Liver (tissue), 9 donors: ENCODE results near the gene AQR. TPM values are rescaled to one million over a fixed set of nuclear protein-coding genes. Genes with fewer than 3 reads are reported as not detected.

ENCODE experiments used
- DNase-seq: peaks from one replicate; pipeline ENCODE4 v3.0.0-alpha.2; 2017; ENCODE audit warnings: low spot score
- H3K27ac ChIP-seq, 2 donors: one replicate each; pipeline ENCODE4 v1.7.0; 2013; ENCODE audit warnings: inconsistent platforms in 2 of 2, low read length in 2 of 2, control low read depth in 1 of 2, low read depth in 1 of 2, mild to moderate bottlenecking in 1 of 2
- H3K27me3 ChIP-seq, 4 donors: one replicate each; pipeline versions ENCODE4 v1.6.1 to v1.7.0; 2013; ENCODE audit warnings: low read length in 3 of 4, inconsistent platforms in 1 of 4, mild to moderate bottlenecking in 1 of 4, moderate library complexity in 1 of 4; ENCODE audit not compliant: control insufficient read depth in 4 of 4, insufficient read depth in 4 of 4
- H3K36me3 ChIP-seq, 4 donors: one replicate each; pipeline versions ENCODE4 v1.6.1 to v1.7.0; 2013; ENCODE audit warnings: low read length in 3 of 4, mild to moderate bottlenecking in 3 of 4, low read depth in 1 of 4, moderate library complexity in 1 of 4; ENCODE audit not compliant: control insufficient read depth in 4 of 4, insufficient read depth in 3 of 4
- H3K4me1 ChIP-seq, 4 donors: one replicate each; pipeline versions ENCODE4 v1.6.1 to v1.7.0; 2013; ENCODE audit warnings: low read length in 3 of 4, mild to moderate bottlenecking in 3 of 4, moderate library complexity in 1 of 4; ENCODE audit not compliant: control insufficient read depth in 4 of 4, insufficient read depth in 4 of 4
- H3K4me3 ChIP-seq, 3 donors: one replicate each; pipeline versions ENCODE4 v1.6.1 to v1.7.0; 2013; ENCODE audit warnings: low read length in 3 of 3, control low read depth in 1 of 3, low read depth in 1 of 3, mild to moderate bottlenecking in 1 of 3
- H3K9ac ChIP-seq, 2 donors: one replicate each; pipeline ENCODE4 v1.7.0; 2013; ENCODE audit warnings: low read length in 2 of 2, mild to moderate bottlenecking in 2 of 2, moderate library complexity in 2 of 2, control low read depth in 1 of 2, low read depth in 1 of 2
- H3K9me3 ChIP-seq, 4 donors: one replicate each; pipeline versions ENCODE4 v1.6.1 to v1.7.0; 2013; ENCODE audit warnings: low read length in 3 of 4; ENCODE audit not compliant: control insufficient read depth in 4 of 4
- EGR1 ChIP-seq, 2 donors: IDR thresholded peaks; 2 replicates each; pipeline ENCODE4 v1.6.1; 2016 to 2018; ENCODE audit warnings: antibody characterized with exemption in 2 of 2, low read depth in 2 of 2
- FOXA1 ChIP-seq: IDR thresholded peaks from 2 replicates; pipeline ENCODE4 v1.6.1; 2016; ENCODE audit warnings: antibody characterized with exemption
- FOXA2 ChIP-seq: IDR thresholded peaks from 2 replicates; pipeline ENCODE4 v1.6.1; 2016; ENCODE audit warnings: antibody characterized with exemption
- GABPA ChIP-seq, 2 donors: IDR thresholded peaks in 1 of 2; conservative IDR thresholded peaks in 1 of 2; 2 replicates each; pipeline ENCODE4 v1.6.1; 2016; ENCODE audit warnings: antibody characterized with exemption in 2 of 2, mild to moderate bottlenecking in 1 of 2, moderate library complexity in 1 of 2
- HNF4A ChIP-seq, 2 donors: conservative IDR thresholded peaks; 2 replicates each; pipeline ENCODE4 v1.6.1; 2016; ENCODE audit warnings: antibody characterized with exemption in 2 of 2, mild to moderate bottlenecking in 2 of 2
- HNF4G ChIP-seq: IDR thresholded peaks from 2 replicates; pipeline ENCODE4 v1.6.1; 2016; ENCODE audit warnings: antibody characterized with exemption
- JUND ChIP-seq, 2 donors: IDR thresholded peaks; 2 replicates each; pipeline ENCODE4 v1.6.1; 2016; ENCODE audit warnings: antibody characterized with exemption in 2 of 2
- NR2F2 ChIP-seq: IDR thresholded peaks from 2 replicates; pipeline ENCODE4 v1.6.1; 2016; ENCODE audit warnings: antibody characterized with exemption
- RAD21 ChIP-seq, 2 donors: IDR thresholded peaks; 2 replicates each; pipeline ENCODE4 v1.6.1; 2016; ENCODE audit warnings: antibody characterized with exemption in 2 of 2, mild to moderate bottlenecking in 2 of 2
- RXRA ChIP-seq, 2 donors: IDR thresholded peaks; 2 replicates each; pipeline ENCODE4 v1.6.1; 2017 to 2018; ENCODE audit warnings: antibody characterized with exemption in 2 of 2, mild to moderate bottlenecking in 1 of 2
- SP1 ChIP-seq: IDR thresholded peaks from 2 replicates; pipeline ENCODE4 v1.6.1; 2018; ENCODE audit warnings: antibody characterized with exemption, mild to moderate bottlenecking
- TAF1 ChIP-seq: conservative IDR thresholded peaks from 2 replicates; pipeline ENCODE4 v1.6.1; 2016; ENCODE audit warnings: antibody characterized with exemption, mild to moderate bottlenecking
- YY1 ChIP-seq: IDR thresholded peaks from 2 replicates; pipeline ENCODE4 v1.6.1; 2016; ENCODE audit warnings: antibody characterized with exemption, mild to moderate bottlenecking
- WGBS: extraction: QIAGEN DNeasy Blood & Tissue Kit; methylation state at CpG from one replicate; pipeline ENCODE4 v1.1.7; 2013; 5-methylcytosine and 5-hydroxymethylcytosine counted together
- polyA plus RNA-seq, 2 donors: library from polyadenylated mRNA; stranded (reverse) in 1 of 2; unstranded in 1 of 2; fragments of 200-250 nt in 1 of 2; fragments of >200 nt in 1 of 2; fragmentation: Nextera tagmentation in 1 of 2; extraction: Ambion mirVana in 1 of 2; gene quantifications; one replicate each; pipeline versions ENCODE4 v1.2.1 to v1.2.3, GENCODE V29; 2013 to 2015
- total RNA-seq, 2 donors: library from RNA; depleted of rRNA; stranded (reverse); fragments of >200 nt; gene quantifications; one replicate each; pipeline ENCODE4 v1.2.3, GENCODE V29; 2014
- TF ChIP-seq, protein P1 (sequence below): fragments of 150-350 bp; IDR thresholded peaks from 2 replicates; pipeline ENCODE4 v1.5.1; 2017; ENCODE audit warnings: improper control_type of control experiment, low read depth, low read length; ENCODE audit not compliant: missing input control
- TF ChIP-seq, protein P2 (sequence below): IDR thresholded peaks from 2 replicates; pipeline ENCODE4 v1.6.1; 2016; ENCODE audit warnings: antibody characterized with exemption
- TF ChIP-seq, protein P3 (sequence below): IDR thresholded peaks from 2 replicates; pipeline ENCODE4 v1.6.1; 2016; ENCODE audit warnings: antibody characterized with exemption
- TF ChIP-seq, protein P4 (sequence below): IDR thresholded peaks from 2 replicates; pipeline ENCODE4 v1.6.1; 2016; ENCODE audit warnings: antibody characterized with exemption
- donor health status: healthy.
- donor health status: healthy.
- donor health status: healthy.
- donor health status: healthy.
- donor health status: healthy.

Gene AQR
- total and polyA plus RNA-seq, 4 donors: 3.4 to 14.3 (median 8.7) TPM

DNA sequence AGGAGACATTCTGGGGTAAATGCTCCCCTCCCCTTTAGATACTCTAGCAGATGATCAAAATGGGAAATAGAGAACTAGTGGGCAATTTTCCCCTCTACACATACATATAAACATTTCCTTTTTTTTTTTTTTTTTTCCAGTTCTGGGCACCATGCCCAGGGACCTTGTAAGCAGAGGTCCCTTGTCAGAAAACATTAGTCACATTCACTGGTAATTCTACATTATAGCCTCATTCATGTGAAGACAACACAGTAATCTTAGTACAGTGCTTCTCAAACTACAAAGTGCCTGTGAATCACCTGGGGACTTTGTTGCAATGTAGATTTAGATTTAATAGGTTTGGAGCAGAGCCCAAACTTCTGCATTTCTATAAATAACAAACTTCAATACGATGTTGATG is 114.1 kb downstream of the AQR start (continued):
- TF ChIP-seq, protein P1, sequence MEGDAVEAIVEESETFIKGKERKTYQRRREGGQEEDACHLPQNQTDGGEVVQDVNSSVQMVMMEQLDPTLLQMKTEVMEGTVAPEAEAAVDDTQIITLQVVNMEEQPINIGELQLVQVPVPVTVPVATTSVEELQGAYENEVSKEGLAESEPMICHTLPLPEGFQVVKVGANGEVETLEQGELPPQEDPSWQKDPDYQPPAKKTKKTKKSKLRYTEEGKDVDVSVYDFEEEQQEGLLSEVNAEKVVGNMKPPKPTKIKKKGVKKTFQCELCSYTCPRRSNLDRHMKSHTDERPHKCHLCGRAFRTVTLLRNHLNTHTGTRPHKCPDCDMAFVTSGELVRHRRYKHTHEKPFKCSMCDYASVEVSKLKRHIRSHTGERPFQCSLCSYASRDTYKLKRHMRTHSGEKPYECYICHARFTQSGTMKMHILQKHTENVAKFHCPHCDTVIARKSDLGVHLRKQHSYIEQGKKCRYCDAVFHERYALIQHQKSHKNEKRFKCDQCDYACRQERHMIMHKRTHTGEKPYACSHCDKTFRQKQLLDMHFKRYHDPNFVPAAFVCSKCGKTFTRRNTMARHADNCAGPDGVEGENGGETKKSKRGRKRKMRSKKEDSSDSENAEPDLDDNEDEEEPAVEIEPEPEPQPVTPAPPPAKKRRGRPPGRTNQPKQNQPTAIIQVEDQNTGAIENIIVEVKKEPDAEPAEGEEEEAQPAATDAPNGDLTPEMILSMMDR: no peak

DNA sequence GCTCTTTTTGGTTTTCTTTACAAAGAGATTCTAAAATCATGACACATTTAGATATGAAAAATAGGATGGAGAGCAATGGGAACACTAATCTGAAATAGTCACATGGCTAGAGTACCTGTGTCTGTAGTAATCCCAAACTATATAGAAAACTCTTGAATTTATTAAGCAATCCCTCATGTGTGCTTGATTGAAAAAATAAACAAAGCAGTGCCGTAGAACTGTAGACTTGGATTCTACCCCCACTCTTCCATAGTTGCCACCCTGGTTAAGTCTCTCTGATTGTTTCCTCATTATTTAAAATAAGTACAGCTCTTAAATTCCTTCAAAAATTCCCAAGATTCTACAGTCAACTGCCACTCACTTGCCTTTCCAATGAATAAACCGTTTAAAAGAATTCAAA is 115.3 kb downstream of the AQR start:
- Histone ChIP-seq H3K36me3 (peaks cover 4 to 14% (median 11%) of the 10 kb centered on the region in 4 donors), H3K9me3 (no peaks in the 10 kb centered on the region), H3K27me3 (no peaks in the 10 kb centered on the region), H3K4me1 (peaks cover 4 to 25% (median 12%) of the 10 kb centered on the region in 4 donors), H3K9ac (no peak overlapping the region), H3K27ac (no peak overlapping the region), H3K4me3 (no peak overlapping the region)
- no peak for TF ChIP-seq HNF4A (conservative IDR thresholded peaks at IDR 0.05)
- 62% methylated on average over 2 of the region's 2 CpGs for WGBS
- DNase-seq: no peak

DNA sequence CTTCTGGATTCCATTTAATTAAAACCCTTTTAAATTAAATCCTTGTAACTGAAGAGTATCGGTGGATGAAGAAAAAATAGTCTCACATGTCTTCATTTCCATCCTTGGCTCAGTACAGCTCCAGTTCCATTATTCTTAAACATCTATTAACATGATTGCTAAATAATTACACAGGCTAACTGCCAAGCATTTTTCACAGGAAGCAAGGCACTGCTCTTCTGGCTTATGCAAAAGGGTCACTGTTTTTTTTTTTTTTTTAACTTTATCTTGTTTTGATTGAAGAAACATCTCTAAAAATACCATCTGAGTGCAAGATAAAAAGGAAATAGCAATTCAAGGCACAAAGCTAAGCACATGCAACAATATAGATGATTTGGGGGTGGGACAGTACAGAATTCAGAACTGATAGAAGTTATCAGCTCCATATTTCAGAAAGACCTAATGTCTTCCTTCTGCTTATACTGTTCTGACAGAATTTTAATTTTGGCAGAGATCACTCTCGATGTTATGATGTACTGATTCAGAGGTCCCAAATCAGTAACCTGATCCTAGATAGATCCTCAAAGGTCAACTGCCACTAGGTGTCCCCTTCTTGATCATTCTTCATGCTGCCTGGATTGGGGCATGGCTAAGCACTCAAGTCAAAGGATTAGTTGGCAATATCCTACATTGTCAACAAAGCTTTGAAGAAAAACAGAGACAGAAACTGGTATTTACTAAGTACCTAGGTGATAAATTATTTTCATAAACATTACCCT is 116.4 kb downstream of the AQR start:
- no peak for DNase-seq
- WGBS: 48% methylated on average over 2 of the region's 2 CpGs
- Histone ChIP-seq H3K4me1 (peaks cover 4 to 25% (median 12%) of the 10 kb centered on the region in 4 donors), H3K9me3 (no peaks in the 10 kb centered on the region), H3K27me3 (no peaks in the 10 kb centered on the region), H3K4me3 (no peak overlapping the region), H3K36me3 (peaks cover 4 to 13% (median 8%) of the 10 kb centered on the region in 4 donors), H3K9ac (no peak overlapping the region), H3K27ac (no peak overlapping the region)
- TF ChIP-seq SP1 (peak; percentile 32), JUND (IDR thresholded peaks at IDR 0.05) (no peak), TAF1 (no peak), HNF4A (conservative IDR thresholded peaks at IDR 0.05) (peak in 1 of 2 donors; percentile 50), HNF4G (no peak), FOXA1 (no peak), RXRA (IDR thresholded peaks at IDR 0.05) (peak; percentile 54 to 63), GABPA (IDR thresholded peaks at IDR 0.05 in 1 of 2, conservative IDR thresholded peaks at IDR 0.05 in 1 of 2) (peak in 1 of 2 donors; percentile 60), NR2F2 (peak; percentile 60), EGR1 (IDR thresholded peaks at IDR 0.05; ENCODE audit: low read depth in 2 of 2) (no peak), RAD21 (IDR thresholded peaks at IDR 0.05) (peak; percentile 12 to 27), YY1 (peak; percentile 73)
- TF ChIP-seq, protein P2, sequence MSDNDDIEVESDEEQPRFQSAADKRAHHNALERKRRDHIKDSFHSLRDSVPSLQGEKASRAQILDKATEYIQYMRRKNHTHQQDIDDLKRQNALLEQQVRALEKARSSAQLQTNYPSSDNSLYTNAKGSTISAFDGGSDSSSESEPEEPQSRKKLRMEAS: peak; percentile 3

DNA sequence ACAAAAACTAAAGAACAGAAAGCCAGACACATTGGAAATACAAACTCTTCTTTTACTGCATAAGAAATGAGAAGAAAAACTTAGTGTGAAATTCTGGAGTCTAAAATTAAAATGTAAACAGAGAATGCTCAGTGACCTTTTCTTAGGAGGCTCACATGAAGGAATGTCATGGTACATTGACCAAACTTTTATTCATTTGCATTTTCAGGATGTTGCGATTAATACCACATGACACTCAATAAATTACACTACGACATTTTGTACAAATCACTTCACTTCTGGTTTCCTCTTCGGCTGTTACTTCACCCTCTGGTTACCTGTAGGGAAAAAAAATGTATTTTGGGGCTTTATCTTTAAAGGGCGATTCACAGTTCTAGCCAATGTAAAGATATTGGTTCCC is 117.8 kb downstream of the AQR start:
- H3K4me3 ChIP-seq: no peak overlapping the region
- no peak for DNase-seq
- no peaks in the 10 kb centered on the region for H3K27me3 ChIP-seq
- H3K36me3 ChIP-seq: peaks cover 2 to 7% (median 5%) of the 10 kb centered on the region in 4 donors
- H3K9ac ChIP-seq: no peak overlapping the region
- TF ChIP-seq RXRA (IDR thresholded peaks at IDR 0.05) (no peak), EGR1 (IDR thresholded peaks at IDR 0.05; ENCODE audit: low read depth in 2 of 2) (no peak), NR2F2 (no peak), SP1 (no peak), HNF4G (no peak), TAF1 (no peak), FOXA1 (no peak), FOXA2 (no peak), GABPA (IDR thresholded peaks at IDR 0.05 in 1 of 2, conservative IDR thresholded peaks at IDR 0.05 in 1 of 2) (no peak), JUND (IDR thresholded peaks at IDR 0.05) (no peak)
- TF ChIP-seq, protein P3, sequence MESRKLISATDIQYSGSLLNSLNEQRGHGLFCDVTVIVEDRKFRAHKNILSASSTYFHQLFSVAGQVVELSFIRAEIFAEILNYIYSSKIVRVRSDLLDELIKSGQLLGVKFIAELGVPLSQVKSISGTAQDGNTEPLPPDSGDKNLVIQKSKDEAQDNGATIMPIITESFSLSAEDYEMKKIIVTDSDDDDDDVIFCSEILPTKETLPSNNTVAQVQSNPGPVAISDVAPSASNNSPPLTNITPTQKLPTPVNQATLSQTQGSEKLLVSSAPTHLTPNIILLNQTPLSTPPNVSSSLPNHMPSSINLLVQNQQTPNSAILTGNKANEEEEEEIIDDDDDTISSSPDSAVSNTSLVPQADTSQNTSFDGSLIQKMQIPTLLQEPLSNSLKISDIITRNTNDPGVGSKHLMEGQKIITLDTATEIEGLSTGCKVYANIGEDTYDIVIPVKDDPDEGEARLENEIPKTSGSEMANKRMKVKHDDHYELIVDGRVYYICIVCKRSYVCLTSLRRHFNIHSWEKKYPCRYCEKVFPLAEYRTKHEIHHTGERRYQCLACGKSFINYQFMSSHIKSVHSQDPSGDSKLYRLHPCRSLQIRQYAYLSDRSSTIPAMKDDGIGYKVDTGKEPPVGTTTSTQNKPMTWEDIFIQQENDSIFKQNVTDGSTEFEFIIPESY: no peak
- TF ChIP-seq, protein P2: no peak
- TF ChIP-seq, protein P4, sequence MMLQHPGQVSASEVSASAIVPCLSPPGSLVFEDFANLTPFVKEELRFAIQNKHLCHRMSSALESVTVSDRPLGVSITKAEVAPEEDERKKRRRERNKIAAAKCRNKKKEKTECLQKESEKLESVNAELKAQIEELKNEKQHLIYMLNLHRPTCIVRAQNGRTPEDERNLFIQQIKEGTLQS: no peak
- TF ChIP-seq, protein P1: no peak
- no peaks in the 10 kb centered on the region for H3K9me3 ChIP-seq
- no peak overlapping the region for H3K27ac ChIP-seq
- WGBS: 89% methylated on average over 4 of the region's 4 CpGs
- peaks cover 4 to 25% (median 12%) of the 10 kb centered on the region in 4 donors for H3K4me1 ChIP-seq
